ENCODE data around the gene XYLT2. TPM values are rescaled to one million over a fixed set of nuclear protein-coding genes. Genes with fewer than 3 reads are reported as not detected.
A peak's percentile ranks its signal among the peaks of the same experiment; 100 is the strongest.
"Not testable (repeated sequence)": the region's sequence is repeated elsewhere in the genome, so short reads cannot be mapped to it uniquely, and the experiment has no call there.

XYLT2 gene
- total RNA-seq, 1 donor from 2014 or later = 18.5 TPM

- no peak for DNase-seq (ENCODE audit: low read depth in 2 of 2)
These were observed 26.5 kb upstream of the XYLT2 start for GRCh38 chr17:50319306-50320004.

GRCh38 chr17:50322271-50322670 is 23.7 kb upstream of the XYLT2 start:
- DNase-seq (ENCODE audit: low read depth in 2 of 2) = no peak

GRCh38 chr17:50323060-50323459 is 22.9 kb upstream of the XYLT2 start:
- DNase-seq (ENCODE audit: low read depth in 2 of 2) = no peak

GRCh38 chr17:50325906-50326305 is 20.0 kb upstream of the XYLT2 start:
- no peak for DNase-seq (ENCODE audit: low read depth in 2 of 2)

GRCh38 chr17:50326831-50327364 is 19.0 kb upstream of the XYLT2 start:
- DNase-seq (ENCODE audit: low read depth in 2 of 2) = no peak

- no peak for DNase-seq (ENCODE audit: low read depth in 2 of 2)
These were observed 17.3 kb upstream of the XYLT2 start for GRCh38 chr17:50328363-50329325.

GRCh38 chr17:50329716-50330115 is 16.2 kb upstream of the XYLT2 start:
- DNase-seq (ENCODE audit: low read depth in 2 of 2) = no peak

- DNase-seq (ENCODE audit: low read depth in 2 of 2) = no peak
These were observed 15.7 kb upstream of the XYLT2 start for GRCh38 chr17:50330151-50330775.

GRCh38 chr17:50331085-50331791 is 14.7 kb upstream of the XYLT2 start:
- DNase-seq (ENCODE audit: low read depth in 2 of 2) = peak in 1 of 2 donors; percentile 57

- DNase-seq (ENCODE audit: low read depth in 2 of 2) = no peak
These were observed 13.7 kb upstream of the XYLT2 start for GRCh38 chr17:50332196-50332595.

- DNase-seq (ENCODE audit: low read depth in 2 of 2) = not testable (repeated sequence)
These were observed 12.5 kb upstream of the XYLT2 start for GRCh38 chr17:50333291-50334057.

GRCh38 chr17:50337956-50338355 is 8.0 kb upstream of the XYLT2 start:
- no peak for DNase-seq (ENCODE audit: low read depth in 2 of 2)

- no peak for DNase-seq (ENCODE audit: low read depth in 2 of 2)
These were observed 7.3 kb upstream of the XYLT2 start for GRCh38 chr17:50338645-50339044.

GRCh38 chr17:50339381-50339780 is 6.5 kb upstream of the XYLT2 start:
- no peak for DNase-seq (ENCODE audit: low read depth in 2 of 2)

GRCh38 chr17:50344731-50345365 is 1.1 kb upstream of the XYLT2 start:
- DNase-seq (ENCODE audit: low read depth in 2 of 2) = no peak

GRCh38 chr17:50346313-50347116 is 589 bp downstream of the XYLT2 start:
- no peak for DNase-seq (ENCODE audit: low read depth in 2 of 2)

GRCh38 chr17:50347117-50347893 is 1.4 kb downstream of the XYLT2 start:
- no peak for DNase-seq (ENCODE audit: low read depth in 2 of 2)

- DNase-seq (ENCODE audit: low read depth in 2 of 2) = no peak
These were observed 2.0 kb downstream of the XYLT2 start for GRCh38 chr17:50347894-50348291.
